Activated CD4-positive, alpha-beta T cell treated with anti-CD3 and anti-CD28 coated beads, Interleukin-2, amount 50 U/mL, for 24 hours (primary cell): ENCODE measurements around the gene TMCC1.
"Not testable (repeated sequence)": the region's sequence is repeated elsewhere in the genome, so short reads cannot be mapped to it uniquely, and the experiment has no call there.

Experiments
- DNase-seq, 2 donors: peaks; one replicate each; pipeline ENCODE4 v3.0.0-alpha.2; 2020; ENCODE audit warnings: low read depth in 1 of 2, low spot score in 1 of 2

TMCC1 gene

DNA sequence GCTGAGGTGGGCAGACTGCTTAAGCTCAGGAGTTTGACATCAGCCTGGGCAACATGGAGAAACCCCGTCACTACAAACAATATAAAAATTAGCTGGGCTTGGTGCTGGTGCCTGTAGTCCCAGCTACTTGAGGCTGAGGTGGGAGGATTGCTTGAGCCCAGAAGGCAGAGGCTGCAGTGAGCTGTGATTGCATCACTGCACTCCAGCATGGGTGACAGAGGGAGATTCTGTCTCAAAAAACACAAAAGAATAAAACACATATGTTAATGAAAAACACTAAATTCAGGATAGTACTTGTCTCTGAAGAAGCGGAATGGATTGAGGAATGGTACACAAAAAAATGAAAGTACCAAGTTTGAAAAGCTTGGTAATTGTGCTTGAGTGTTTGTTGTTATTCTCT lies 159.1 kb downstream of the TMCC1 start:
- no peak for DNase-seq

DNA sequence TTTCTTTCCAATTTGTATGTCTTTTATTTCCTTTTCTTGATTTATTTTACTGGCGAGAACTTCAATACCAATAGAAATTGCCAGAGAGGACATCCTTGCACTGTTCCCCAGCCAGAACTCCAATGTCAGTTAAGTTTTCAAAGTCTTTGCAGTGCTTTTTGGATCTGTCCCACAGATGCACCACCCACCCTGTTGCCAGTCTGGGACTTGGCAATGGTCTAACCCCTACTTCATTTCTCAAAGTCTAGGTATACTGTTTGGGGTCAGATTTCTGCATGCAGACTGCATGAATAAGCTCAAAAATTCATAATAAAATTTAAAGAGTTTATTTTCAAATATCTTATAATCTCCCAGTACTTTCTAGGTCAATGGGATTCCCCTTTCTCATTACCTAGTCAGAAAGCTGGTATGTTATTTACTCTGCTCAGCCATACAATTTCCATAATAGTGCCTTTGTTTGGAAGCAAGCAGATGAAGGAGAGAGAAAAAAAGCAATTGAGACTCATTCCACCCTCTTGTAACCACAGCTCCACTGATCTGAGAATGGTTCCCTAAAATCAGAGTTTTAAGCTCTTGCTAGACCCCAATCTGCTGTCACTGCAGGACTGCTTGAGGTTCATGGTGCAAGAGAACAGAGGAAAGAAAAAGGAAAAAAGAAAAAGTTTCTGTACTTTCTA lies 161.2 kb downstream of the TMCC1 start:
- DNase-seq = no peak

DNA sequence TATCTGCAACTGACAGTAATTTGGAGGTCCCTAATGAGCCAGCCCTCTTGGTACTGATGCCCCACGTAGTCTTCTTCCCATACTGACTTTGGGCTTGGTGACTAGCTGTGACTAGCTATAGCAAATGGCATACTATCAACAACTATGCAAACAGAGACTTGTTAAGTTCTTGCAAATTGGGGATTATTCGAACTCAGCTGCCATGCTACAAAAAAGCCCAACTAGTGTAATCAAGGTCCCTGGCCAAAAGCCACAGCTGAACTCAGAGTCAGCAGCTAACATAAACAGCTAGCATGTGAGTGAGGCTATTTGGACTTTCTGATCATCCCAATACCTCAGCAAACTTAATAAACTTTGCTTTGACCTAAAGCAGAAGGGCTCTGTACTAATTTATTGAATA lies 165.8 kb downstream of the TMCC1 start:
- no peak for DNase-seq

DNA sequence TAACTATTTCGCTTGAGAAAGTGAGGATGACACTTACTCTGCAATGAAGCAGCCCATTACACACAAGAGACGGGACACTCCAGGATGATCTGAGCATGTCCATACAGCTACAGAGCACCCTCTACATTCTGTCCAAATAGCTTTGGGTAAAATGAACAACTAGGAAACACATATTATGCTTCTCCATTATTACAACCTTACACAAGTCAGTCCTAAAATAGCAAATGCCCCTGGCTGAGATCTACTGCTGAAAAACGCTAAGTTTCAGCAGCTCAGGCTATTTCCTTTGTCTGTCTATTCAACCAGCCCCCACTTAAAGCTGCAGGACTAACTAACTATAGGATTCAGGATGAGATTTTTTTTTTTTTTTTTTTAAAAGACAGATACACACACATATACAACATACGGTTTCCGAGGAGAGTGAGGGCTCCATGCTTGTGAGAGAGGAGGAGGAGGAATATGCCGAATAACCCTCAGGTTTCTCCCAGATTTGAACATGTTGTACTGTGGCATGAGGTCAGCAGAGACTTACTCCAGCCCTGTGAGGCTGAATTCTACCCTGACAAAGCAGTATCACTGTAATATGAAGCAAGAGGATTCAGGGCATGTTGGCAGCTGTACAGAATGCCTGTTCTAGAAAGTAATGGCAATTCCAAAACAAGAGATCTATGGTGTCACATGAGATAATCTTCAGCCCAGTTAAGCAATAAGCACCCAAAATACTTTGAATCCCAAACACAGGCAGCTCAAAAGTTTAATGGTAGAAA lies 169.8 kb downstream of the TMCC1 start:
- DNase-seq = no peak

DNA sequence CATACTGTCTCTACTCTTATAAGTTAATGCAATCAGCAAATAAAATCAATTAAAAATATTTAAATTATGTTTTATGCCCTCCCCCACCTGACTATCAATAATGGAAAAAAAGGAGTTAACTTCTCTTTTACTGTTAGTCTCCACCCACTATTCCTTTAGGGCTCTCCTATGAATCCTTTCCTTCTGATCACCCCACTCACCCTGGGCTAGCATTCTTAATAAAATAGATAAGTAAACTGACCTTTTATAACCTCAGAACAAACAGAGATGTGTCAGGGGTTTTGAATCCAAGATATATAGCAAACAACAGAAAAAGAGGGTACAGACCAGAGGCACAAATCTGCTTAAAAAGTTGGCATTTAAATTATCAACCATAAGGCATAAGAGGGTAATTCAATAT lies 171.0 kb downstream of the TMCC1 start:
- DNase-seq = no peak

DNA sequence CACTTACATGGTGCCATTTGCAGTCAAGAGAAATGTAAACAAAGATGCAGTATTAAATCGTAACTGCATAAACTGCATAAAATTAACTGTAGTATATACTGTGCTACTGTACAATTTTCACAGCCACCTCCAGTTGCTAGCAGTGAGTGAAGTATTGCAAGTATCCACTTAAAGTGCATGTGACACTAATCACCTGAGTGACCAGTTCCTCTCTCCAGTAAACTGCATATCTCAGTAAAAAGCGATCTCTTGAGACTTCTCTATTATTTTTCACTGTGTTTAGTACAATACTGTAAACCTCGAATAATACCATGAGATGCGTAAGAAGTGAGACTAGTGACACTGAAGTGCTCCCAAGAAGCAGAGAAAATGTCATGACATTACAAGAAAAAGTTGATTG lies 175.3 kb downstream of the TMCC1 start:
- DNase-seq = no peak

DNA sequence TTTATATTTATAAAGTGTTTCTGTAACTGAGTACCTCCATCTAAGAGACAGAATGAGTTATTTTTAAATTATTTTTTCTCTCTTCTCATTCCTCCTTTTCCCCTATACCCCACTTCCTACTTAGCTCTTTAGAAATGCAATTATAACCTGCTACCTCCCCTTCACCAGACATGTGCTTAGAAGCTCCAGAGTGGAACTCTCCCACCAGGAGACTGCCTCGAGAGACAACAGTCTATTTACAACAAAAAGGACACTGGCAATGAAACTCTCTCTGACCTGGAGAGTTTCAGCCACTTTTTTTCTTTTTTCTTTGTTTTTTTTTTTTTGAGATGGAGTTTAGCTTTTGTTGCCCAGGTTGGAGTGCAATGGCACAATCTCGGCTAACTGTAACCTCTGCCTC lies 177.7 kb downstream of the TMCC1 start:
- DNase-seq = no peak

DNA sequence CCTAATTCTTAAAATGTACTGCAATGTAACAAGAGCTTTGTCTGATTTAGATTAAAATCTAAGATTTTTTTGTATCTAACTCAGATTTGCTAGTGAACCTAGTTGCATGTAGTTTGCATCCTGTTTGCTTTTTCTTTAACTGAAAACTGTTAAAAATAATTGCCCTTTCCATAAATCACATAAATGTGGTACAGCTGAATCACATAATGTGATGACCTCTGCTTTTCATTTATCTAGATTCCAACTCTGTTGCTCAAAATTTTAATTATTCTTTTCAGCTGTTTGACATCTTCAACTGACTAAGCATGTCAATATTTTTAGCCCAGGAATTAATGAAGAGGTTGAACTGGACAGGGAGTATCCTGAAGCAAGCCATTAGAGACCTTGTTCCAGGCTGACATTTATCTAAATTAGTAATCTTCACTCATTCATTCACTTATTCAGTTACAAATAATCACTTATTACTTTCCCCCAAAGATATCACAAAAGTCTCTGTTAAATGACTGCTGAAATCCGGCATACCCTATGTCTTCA lies 185.1 kb downstream of the TMCC1 start:
- DNase-seq = no peak

DNA sequence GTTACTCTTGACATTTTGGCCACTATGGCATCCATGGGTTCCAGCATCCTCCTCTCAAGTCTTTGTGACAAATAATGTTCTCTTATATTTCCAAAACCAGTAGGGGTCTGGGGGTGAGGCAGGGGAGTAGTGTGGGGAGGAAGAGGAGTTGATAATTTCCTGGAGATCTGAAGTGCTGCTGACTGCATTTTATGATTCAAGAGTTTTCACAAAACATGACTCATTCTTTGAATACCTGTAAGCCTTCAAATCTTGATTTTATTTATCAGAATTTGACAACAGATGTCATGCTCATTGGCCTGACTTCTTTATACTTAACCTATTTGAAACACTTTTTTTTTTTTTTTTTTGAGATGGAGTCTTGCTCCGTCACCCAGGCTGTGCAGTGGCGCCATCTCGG lies 188.2 kb downstream of the TMCC1 start:
- DNase-seq = no peak

DNA sequence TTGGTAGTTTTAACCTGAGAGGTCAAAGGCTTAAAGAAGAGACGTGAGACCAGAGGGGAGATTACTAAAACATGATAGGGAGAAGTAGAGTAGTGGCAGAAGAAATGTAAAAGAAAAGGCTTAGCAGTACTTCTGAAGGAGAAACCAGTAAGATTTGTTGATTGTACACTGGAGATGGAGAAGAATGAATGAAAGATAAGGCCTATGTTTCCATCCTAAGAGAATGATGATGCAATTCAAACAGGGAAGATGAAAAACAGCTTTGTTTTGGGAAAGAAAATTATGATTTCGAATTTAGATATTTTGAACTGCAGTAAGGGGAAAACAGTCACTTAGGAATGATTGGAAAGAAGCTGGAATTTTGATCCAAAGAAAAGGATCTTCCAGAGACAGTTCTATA lies 189.6 kb downstream of the TMCC1 start:
- no peak for DNase-seq

DNA sequence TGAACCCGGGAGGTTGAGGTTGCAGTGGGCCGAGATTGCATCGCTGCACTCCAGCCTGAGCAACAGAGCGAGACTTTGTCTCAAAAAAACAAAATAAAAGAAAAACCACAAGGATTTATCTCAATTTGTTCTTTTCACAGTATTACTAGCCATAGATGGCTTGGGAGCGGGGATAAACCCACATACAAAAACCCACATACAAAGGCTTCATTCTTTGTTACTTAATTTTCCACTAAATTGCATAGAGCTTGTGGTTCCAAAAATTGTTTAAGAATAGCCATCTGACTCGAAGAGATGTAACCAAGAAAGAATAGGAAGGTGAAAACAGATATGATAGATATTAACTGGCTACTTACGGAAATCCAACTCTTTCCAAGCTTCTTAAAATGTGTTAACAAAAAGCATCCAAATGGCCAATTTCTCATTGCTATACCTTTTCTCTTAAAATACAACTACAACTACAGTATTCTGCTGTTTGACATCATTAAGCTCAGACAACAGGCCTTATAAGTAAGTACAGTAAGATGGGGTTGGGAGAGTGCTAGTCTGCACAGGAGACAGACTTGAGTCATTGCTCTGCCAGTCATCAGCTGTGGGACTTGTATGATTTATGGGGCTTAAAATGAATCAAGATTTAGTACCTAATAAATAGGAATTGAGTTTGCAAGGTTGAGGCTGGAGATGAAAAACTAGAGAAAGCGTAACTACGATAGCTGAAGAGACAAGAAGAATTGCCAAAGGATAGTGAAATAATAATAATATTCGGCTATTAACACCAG lies 190.4 kb downstream of the TMCC1 start:
- DNase-seq = no peak

DNA sequence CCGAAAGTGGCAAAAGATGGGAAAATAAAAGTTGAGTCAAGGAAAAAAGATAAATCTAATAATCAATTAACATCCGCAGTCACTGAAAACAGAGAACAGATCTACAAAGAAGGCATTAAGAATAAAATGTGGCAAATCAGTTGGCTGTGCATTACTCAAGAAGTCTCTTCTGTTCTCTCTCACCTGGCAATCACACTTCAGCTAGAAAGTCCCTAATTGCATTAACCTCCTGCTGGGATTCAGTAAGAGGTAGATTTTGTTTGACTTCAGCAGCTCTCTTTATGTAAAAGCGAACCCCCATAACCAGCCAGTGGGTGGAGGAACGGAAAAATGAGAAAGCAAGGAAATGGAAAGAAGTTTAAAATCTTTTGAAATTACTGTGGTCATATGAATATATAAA lies 192.3 kb downstream of the TMCC1 start:
- no peak for DNase-seq

DNA sequence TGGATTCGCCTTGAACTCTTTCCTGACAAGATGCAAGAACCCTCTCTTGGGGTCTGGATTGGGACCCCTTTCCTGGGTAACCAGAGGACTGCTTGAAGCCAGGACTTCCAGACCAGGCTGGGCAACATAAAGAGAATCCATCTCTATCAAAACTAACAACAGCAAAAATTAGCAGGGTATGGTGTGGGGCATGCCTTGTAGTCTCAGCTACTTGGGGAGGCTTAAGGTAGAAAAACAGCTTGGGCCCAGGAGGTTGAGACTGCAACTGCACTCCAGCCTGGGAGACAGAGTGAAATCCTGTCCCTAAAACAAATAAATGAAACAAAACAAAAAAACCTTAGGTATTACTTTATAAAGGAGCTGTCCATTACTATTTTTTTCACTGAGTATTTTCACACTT lies 193.9 kb downstream of the TMCC1 start:
- DNase-seq = no peak

DNA sequence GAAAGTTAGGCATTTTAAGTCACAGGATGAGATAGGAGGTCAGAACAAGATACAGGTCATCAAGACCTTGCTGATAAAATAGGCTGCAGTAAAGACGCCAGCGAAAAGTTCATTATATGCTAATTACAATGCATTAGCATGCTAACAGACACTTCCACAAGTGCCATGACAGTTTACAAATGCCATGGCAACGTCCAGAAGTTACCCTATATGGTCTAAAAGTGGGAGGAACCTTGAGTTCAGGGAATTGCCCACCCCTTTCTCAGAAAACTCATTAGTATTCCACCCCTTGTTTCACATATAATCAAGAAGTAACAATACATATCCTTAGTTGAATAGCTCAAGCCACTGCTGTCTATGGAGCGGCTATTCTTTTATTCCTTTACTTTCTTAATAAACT lies 194.3 kb downstream of the TMCC1 start:
- no peak for DNase-seq

DNA sequence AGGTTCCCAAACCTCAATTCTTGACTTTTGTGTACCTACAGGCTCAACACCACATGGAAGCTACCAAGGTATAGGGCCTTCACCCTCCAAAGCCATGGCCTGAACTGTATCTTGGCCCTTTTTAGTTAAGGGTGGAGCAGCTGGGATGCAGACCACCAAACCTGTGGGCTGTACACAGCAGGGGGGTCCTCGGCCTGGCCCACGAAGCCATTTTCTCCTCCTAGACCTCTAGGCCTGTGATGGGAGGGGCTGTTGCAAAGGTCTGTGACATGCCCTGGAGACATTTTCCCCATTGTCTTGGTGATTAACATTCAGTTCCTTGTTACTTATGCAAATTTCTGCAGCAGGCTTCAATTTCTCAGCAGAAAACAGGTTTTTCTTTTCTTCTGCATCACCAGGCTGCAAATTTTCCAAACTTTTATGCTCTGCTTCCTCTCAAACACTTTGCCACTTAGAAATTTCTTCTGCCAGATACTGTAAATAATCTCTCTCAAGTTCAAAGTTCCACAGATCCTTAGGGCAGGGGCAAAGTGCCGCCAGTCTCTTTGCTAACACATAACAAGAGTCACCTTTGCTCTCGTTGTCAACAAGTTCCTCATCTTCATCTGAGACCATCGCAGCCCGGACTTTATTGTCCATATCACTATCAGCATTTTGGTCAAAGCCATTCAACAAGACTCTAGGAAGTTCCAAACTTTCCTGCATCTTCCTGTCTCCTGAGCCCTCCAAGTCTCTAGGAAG lies 196.1 kb downstream of the TMCC1 start:
- DNase-seq = no peak

DNA sequence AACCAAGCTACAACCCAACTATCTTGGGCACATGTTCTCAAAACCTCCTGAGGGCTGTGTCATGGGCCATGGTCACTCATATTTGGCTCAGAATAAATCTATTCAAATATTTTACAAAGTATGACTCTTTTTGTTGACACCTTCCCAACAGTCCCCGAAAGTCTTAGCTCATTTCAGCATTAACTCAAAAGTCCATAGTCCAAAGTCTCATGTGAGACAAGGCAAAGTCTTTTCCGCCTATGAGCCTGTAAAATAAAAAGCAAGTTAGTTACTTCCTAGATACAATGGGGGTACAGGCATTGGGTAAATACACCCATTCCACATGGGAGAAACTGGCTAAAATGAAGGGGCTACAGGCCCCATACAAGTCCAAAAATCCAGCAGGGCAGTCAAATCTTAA lies 197.1 kb downstream of the TMCC1 start:
- DNase-seq = not testable (repeated sequence)

DNA sequence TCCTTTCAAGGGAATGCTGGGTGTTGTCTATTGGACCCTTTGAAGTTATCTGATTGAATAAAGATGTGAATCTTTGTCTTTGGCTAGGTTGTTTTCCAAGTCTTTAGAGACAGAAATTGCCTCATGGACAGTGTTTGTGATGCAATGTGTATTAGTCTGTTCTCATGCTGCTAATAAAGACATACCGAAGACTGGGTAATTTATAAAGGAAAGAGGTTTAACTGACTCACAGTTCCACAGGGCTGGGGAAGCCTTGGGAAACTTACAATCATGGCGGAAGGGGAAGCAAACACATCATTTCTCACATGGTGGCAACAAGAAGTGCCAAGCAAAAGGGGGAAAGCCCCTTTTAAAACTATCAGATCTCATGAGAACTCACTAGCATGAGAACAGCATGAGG lies 198.3 kb downstream of the TMCC1 start:
- DNase-seq = no peak

DNA sequence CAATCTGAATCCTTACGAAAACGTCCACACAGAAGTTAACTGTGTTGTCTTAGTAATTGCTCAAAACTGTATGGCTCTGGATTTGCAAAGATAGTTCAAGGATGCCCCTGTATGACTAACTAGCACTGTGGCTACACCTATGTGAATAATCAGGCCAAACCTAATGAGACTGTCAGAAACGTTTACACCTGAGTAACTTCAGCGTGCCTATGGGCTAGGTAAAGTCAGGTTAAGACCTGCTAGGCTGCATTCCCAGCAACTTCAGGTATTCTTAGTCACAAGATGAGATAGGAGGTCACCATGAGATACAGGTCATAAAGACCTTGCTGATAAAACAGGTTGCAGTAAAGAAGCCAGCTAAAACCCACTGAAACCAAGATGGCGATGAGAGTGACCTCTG lies 199.3 kb downstream of the TMCC1 start:
- DNase-seq = no peak

DNA sequence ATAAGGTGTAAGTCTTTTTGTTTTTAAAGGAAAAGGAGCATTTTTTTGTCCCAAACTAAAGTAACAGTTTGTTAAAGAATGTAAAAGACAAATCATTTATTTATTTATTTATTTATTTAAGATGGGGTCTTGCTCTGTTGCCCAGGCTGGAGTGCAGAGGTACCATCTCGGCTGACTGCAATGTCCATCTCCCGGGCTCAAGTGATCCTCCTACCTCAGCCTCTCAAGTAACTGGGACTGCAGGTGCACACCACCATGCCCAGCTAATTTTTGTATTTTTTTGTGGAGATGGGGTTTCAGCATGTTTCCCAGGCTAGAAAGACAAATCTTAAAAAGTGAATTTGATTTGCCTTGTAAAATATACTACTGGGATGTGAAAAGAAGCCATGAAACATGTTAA lies 200.8 kb downstream of the TMCC1 start:
- DNase-seq = no peak

DNA sequence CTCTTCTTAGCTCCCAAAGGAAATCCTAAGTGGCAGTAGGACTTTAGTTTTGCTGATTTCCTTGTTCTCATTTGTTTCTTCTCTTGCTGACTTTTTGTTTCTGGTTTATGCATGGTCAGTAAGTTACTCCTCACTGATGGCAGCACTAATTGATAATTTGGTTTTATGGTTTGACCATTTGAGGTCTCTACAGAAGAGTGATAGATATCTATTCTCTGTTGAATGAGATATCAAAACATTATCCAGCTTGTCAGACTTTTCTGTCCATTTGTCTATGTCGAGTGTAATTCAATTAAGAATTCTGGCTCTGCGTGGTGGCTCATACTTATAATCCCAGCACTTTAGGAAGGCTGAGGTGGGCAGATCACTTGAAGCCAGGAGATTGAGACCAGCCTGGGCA lies 202.5 kb downstream of the TMCC1 start:
- no peak for DNase-seq

DNA sequence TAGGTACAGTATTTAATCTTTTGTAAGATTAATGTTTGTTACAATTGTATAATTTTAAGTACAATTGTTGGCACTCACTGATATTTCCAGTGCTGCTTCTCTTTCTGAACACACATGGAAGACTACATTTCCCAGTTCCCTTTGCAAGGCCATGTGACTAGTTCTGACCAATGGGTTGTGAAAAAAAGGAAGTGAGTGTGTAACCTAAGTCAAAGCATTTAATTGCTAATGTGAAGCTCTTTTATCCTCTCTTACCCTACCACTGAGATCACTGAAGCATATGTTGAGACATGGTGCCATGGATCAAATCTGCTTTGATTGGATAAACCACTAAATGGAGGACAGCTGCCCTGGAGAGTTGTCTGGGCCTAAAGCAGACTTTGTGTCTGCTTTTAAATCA lies 203.1 kb downstream of the TMCC1 start:
- peak in 1 of 2 donors; percentile 17 for DNase-seq
